Prostate gland (tissue), 2 donors: ENCODE data around the gene ADGRD1.

ENCODE experiments used
- POLR2A ChIP-seq: fragments of 450-650 bp; IDR thresholded peaks from one replicate; pipeline ENCODE4 v1.6.1; 2016; ENCODE audit warnings: antibody characterized with exemption, mild to moderate bottlenecking
- TF ChIP-seq, protein P1 (sequence below), 4 experiments: fragments of 200-600 bp in 2 of 4; fragments of 450-650 bp in 2 of 4; sonication (generic) in 2 of 4; IDR thresholded peaks; 1 replicate in 3 of 4; 2 replicates in 1 of 4; pipeline ENCODE4 v1.5.1; 2016 to 2019; ENCODE audit warnings: antibody characterized with exemption in 4 of 4, mild to moderate bottlenecking in 2 of 4, moderate library complexity in 2 of 4

DNA sequence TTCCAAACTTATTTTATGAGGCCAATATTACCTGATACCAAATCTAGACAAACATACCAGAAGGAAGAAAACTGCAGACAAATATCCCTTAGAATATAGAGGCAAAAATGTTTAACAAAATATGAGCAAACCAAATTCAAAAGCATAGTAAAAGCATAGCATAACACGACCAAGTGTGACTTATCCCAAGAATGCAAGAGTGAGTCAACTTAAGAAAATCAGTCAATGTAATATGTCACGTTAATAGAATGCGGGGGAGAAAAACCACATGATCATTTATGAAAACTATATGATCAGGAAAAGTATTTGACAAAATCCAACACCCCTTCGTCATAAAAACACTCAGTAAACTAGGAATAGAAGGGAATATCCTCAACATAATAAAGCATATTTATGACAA, 217.3 kb downstream of the ADGRD1 start:
- TF ChIP-seq POLR2A, result no peak
- TF ChIP-seq, protein P1, sequence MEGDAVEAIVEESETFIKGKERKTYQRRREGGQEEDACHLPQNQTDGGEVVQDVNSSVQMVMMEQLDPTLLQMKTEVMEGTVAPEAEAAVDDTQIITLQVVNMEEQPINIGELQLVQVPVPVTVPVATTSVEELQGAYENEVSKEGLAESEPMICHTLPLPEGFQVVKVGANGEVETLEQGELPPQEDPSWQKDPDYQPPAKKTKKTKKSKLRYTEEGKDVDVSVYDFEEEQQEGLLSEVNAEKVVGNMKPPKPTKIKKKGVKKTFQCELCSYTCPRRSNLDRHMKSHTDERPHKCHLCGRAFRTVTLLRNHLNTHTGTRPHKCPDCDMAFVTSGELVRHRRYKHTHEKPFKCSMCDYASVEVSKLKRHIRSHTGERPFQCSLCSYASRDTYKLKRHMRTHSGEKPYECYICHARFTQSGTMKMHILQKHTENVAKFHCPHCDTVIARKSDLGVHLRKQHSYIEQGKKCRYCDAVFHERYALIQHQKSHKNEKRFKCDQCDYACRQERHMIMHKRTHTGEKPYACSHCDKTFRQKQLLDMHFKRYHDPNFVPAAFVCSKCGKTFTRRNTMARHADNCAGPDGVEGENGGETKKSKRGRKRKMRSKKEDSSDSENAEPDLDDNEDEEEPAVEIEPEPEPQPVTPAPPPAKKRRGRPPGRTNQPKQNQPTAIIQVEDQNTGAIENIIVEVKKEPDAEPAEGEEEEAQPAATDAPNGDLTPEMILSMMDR (IDR thresholded peaks at IDR 0.05), result no peak
